GM12878 (cell line): Measurements from ENCODE around the gene SLC2A14. TPM values are rescaled to one million over a fixed set of nuclear protein-coding genes. Genes with fewer than 3 reads are reported as not detected.
"Not testable (repeated sequence)": the region's sequence is repeated elsewhere in the genome, so short reads cannot be mapped to it uniquely, and the experiment has no call there.

ENCODE experiments used
- ATAC-seq: fragments of 200-7000 bp; cut with Tn5 transposase; 3 replicates; pipeline ENCODE4 v1.9.1; 2020; ENCODE audit warnings: mild to moderate bottlenecking, moderate library complexity
- BruUV-seq: library from RNA; stranded (reverse); fragments of 400-500 nt; replicated peaks from 2 replicates; lab custom pipeline; 2021; lab: Mats Ljungman, UMichigan
- CTCF ChIA-PET: fragments of 300-600 bp; sonication (Branson Sonifier 250); formaldehyde crosslinking; extraction: SDS; loops from one replicate; lab custom pipeline; 2021; ENCODE audit warnings: inconsistent platforms; lab: Yijun Ruan, JAX
- POLR2A ChIA-PET: fragments of 350-600 bp; formaldehyde crosslinking; extraction: SDS; loops from one replicate; lab custom pipeline; 2021; ENCODE audit warnings: inconsistent platforms; lab: Charles Lee
- RAD21 ChIA-PET: fragments of 300-600 bp; sonication (Branson Sonifier 250); formaldehyde crosslinking; loops from one replicate; lab custom pipeline; 2023; ENCODE audit warnings: antibody characterized with exemption; ENCODE audit not compliant: unreplicated experiment; lab: Charles Lee
- SMC1A ChIA-PET: fragments of 300-600 bp; sonication (Branson Sonifier 250); formaldehyde crosslinking; loops from one replicate; lab custom pipeline; 2023; ENCODE audit not compliant: unreplicated experiment, uncharacterized antibody; lab: Charles Lee
- DNase-seq: peaks from one replicate; pipeline ENCODE4 v3.0.0-alpha.2; 2011; ENCODE audit warnings: low read depth, low spot score
- FAIRE-seq: peaks from 3 replicates; lab custom pipeline; 2011; peaks lifted over from hg19 to GRCh38; lab: Jason Lieb, UNC
- H2AFZ ChIP-seq: 2 replicates; pipeline ENCODE4 v1.6.0; 2011; ENCODE audit warnings: low read depth, low read length, control low read depth; ENCODE audit not compliant: control insufficient read depth
- H3K27ac ChIP-seq: 2 replicates; pipeline ENCODE4 v1.5.1; 2011; ENCODE audit warnings: control low read depth; ENCODE audit not compliant: control insufficient read depth, insufficient read depth
- H3K27me3 ChIP-seq, 2 experiments: replicated peaks in 1 of 2; 2 replicates each; pipeline versions ENCODE4 v1.6.0 to v1.6.1; 2011; ENCODE audit warnings: low read length in 1 of 2; ENCODE audit not compliant: control insufficient read depth in 2 of 2, insufficient read depth in 2 of 2
- H3K36me3 ChIP-seq, 2 experiments: 2 replicates each; pipeline ENCODE4 v1.5.1; 2011; ENCODE audit warnings: low read length in 1 of 2; ENCODE audit not compliant: control insufficient read depth in 2 of 2, insufficient read depth in 2 of 2
- H3K4me1 ChIP-seq: 2 replicates; pipeline ENCODE4 v1.6.1; 2011; ENCODE audit warnings: mild to moderate bottlenecking, low read length, moderate library complexity, mixed read lengths; ENCODE audit not compliant: control insufficient read depth, insufficient read depth
- H3K4me2 ChIP-seq: 2 replicates; pipeline ENCODE4 v1.6.0; 2011; ENCODE audit warnings: control low read depth; ENCODE audit not compliant: control insufficient read depth, insufficient read depth
- H3K4me3 ChIP-seq: fragments of 200-600 bp; sonication (generic); 2 replicates; pipeline ENCODE4 v1.5.1; 2016
- H3K79me2 ChIP-seq: 2 replicates; pipeline ENCODE4 v1.6.0; 2011; ENCODE audit warnings: low read length; ENCODE audit not compliant: control insufficient read depth, insufficient read depth
- H3K9ac ChIP-seq: 2 replicates; pipeline ENCODE4 v1.8.0; 2011; ENCODE audit warnings: low read length, control low read depth, mixed read lengths; ENCODE audit not compliant: control insufficient read depth, insufficient read depth
- H3K9me3 ChIP-seq: replicated peaks from 3 replicates; pipeline ENCODE4 v1.5.1; 2011; ENCODE audit warnings: mild to moderate bottlenecking, low read length; ENCODE audit not compliant: control insufficient read depth, insufficient read depth
- H4K20me1 ChIP-seq: 2 replicates; pipeline ENCODE4 v1.6.0; 2011; ENCODE audit not compliant: control insufficient read depth, insufficient read depth
- ASH2L ChIP-seq: fragments of 300-600, 200-600 bp; sonication (generic); IDR thresholded peaks from 2 replicates; pipeline ENCODE4 v1.6.1; 2017; ENCODE audit warnings: low read depth, mild to moderate bottlenecking, borderline replicate concordance
- CHD1 ChIP-seq: IDR thresholded peaks from 2 replicates; pipeline ENCODE4 v1.6.1; 2012; ENCODE audit warnings: low read depth, low read length, improper control_type of control experiment
- CREM ChIP-seq: IDR thresholded peaks from 2 replicates; pipeline ENCODE4 v1.6.1; 2014; ENCODE audit warnings: antibody characterized with exemption, low read depth
- ESRRA ChIP-seq: IDR thresholded peaks from 2 replicates; pipeline ENCODE4 v1.6.1; 2012; ENCODE audit warnings: mild to moderate bottlenecking, low read length, improper control_type of control experiment
- FOXM1 ChIP-seq: IDR thresholded peaks from 2 replicates; pipeline ENCODE4 v1.6.1; 2012; ENCODE audit warnings: low read depth, mild to moderate bottlenecking, inconsistent platforms, low read length, moderate library complexity
- KLF5 ChIP-seq: fragments of 450-650 bp; IDR thresholded peaks from 2 replicates; pipeline ENCODE4 v1.6.1; 2014; ENCODE audit warnings: mild to moderate bottlenecking; ENCODE audit not compliant: partially characterized antibody
- PAX5 ChIP-seq: IDR thresholded peaks from 2 replicates; pipeline ENCODE4 v1.6.1; 2011; ENCODE audit warnings: low read depth, low read length, borderline replicate concordance
- RAD21 ChIP-seq: IDR thresholded peaks from 2 replicates; pipeline ENCODE4 v1.6.1; 2011; ENCODE audit warnings: mild to moderate bottlenecking, low read depth, low read length, moderate library complexity; ENCODE audit not compliant: insufficient read depth
- SMAD5 ChIP-seq: IDR thresholded peaks from 2 replicates; pipeline ENCODE4 v1.6.1; 2016; ENCODE audit warnings: antibody characterized with exemption, low read depth
- SMC3 ChIP-seq: IDR thresholded peaks from 2 replicates; pipeline ENCODE4 v1.6.1; 2011; ENCODE audit warnings: low read length, improper control_type of control experiment, borderline replicate concordance
- STAT3 ChIP-seq: IDR thresholded peaks from 2 replicates; pipeline ENCODE4 v1.6.1; 2011; ENCODE audit warnings: low read depth, low read length, improper control_type of control experiment
- WGBS: methylation state at CpG from one replicate; pipeline ENCODE4 v1.1.6; 2016; ENCODE audit warnings: low lambda C conversion rate; ENCODE audit not compliant: insufficient replicate concordance, insufficient coverage; ENCODE audit errors: missing lambda C conversion rate; 5-methylcytosine and 5-hydroxymethylcytosine counted together
- in situ Hi-C: fragments of 300-500 bp; cut with MboI; formaldehyde crosslinking; loops from 9 replicates; pipeline ENCODE4 v1.14.3; 2018; ENCODE audit warnings: mixed read lengths
- intact Hi-C: fragments of 100-400 bp; cut with micrococcal nuclease; formaldehyde crosslinking; loops from one replicate; pipeline ENCODE4 v1.14.2; 2022; ENCODE audit not compliant: unreplicated experiment
- polyA plus RNA-seq, 11 experiments: library from polyadenylated mRNA; depleted of rRNA in 4 of 11; unstranded in 6 of 11; stranded (reverse) in 5 of 11; fragments of >200 nt; fragmentation: Nextera tagmentation in 4 of 11; fragmentation: Illumina TruSeq in 1 of 11; extraction: Ambion mirVana in 4 of 11; extraction: Trizol in 1 of 11; gene quantifications; 1 replicate in 1 of 11; 2 replicates in 10 of 11; pipeline versions ENCODE4 v1.2.1 to v1.2.3, GENCODE V29; 2011 to 2016; ENCODE audit warnings: inconsistent platforms in 2 of 11, missing spikeins in 2 of 11, low read depth in 1 of 11
- total RNA-seq, 4 experiments: library from RNA; depleted of rRNA in 3 of 4; stranded (reverse); fragments of >200 nt in 3 of 4; fragmentation: Illumina TruSeq in 1 of 4; extraction: Trizol in 1 of 4; gene quantifications; 2 replicates each; pipeline versions ENCODE4 v1.2.1 to v1.2.3, GENCODE V29; 2013 to 2021
- TF ChIP-seq, protein P1 (sequence below): IDR thresholded peaks from 2 replicates; pipeline ENCODE4 v1.6.1; 2012; ENCODE audit warnings: low read length, inconsistent platforms
- TF ChIP-seq, protein P2 (sequence below): fragments of 450-650 bp; IDR thresholded peaks from 2 replicates; pipeline ENCODE4 v1.6.1; 2017; ENCODE audit warnings: mild to moderate bottlenecking

The SLC2A14 gene
- total and polyA plus RNA-seq, 10 of the 15 experiments (the other 5 are each of a cell fraction or from before 2014, with no cell fraction given), result 0.05 to 0.69 (median 0.19) TPM; not detected in 1

DNA sequence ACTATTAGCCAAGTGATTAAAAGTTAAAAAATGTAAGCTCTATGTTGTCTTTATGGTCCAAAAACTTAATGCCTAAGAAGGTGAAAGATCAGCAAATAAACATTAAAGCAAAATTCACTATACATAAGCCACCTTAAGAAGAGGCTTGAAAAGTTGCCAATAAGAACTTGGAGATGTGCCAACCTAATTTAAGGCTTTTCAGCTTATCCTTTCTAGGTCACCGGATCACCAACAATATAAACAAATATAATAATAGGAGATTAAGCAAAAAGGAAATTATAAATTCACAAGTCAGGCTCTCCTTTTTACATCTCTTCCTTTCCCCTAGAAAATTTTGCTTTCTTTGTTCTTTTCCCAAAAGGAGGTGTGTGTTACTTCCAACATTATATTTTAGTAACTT is 32.4 kb upstream of the SLC2A14 start:
- Histone ChIP-seq H2AFZ (no peak overlapping the region), H3K4me2 (no peak overlapping the region), H3K9me3 (no peaks in the 10 kb centered on the region), H3K36me3 (no peaks in the 10 kb centered on the region), H3K27me3 (no peaks in the 10 kb centered on the region), H3K9ac (no peak overlapping the region), H3K4me1 (no peaks in the 10 kb centered on the region), H3K79me2 (no peaks in the 10 kb centered on the region), H3K27ac (no peak overlapping the region), H4K20me1 (no peaks in the 10 kb centered on the region), H3K4me3 (no peak overlapping the region)
- in situ Hi-C loops (no loop called here), intact Hi-C loops (loop anchor here (2.0 kb wide), 1 partner anchor 106 kb away; no protein-coding TSS in a partner anchor)
- SMC1A ChIA-PET, result interaction anchor here (1.1 kb wide), 1 partner anchor 22 kb away, joined by 3 read pairs; no protein-coding TSS in a partner anchor
- no TSS peak for BruUV-seq
- TF ChIP-seq FOXM1 (no peak), CHD1 (no peak), KLF5 (no peak), ASH2L (no peak), SMAD5 (no peak), CREM (no peak), PAX5 (no peak), STAT3 (no peak), SMC3 (no peak), ESRRA (no peak), RAD21 (no peak)
- TF ChIP-seq, protein P1, sequence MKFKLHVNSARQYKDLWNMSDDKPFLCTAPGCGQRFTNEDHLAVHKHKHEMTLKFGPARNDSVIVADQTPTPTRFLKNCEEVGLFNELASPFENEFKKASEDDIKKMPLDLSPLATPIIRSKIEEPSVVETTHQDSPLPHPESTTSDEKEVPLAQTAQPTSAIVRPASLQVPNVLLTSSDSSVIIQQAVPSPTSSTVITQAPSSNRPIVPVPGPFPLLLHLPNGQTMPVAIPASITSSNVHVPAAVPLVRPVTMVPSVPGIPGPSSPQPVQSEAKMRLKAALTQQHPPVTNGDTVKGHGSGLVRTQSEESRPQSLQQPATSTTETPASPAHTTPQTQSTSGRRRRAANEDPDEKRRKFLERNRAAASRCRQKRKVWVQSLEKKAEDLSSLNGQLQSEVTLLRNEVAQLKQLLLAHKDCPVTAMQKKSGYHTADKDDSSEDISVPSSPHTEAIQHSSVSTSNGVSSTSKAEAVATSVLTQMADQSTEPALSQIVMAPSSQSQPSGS, result no peak
- TF ChIP-seq, protein P2, sequence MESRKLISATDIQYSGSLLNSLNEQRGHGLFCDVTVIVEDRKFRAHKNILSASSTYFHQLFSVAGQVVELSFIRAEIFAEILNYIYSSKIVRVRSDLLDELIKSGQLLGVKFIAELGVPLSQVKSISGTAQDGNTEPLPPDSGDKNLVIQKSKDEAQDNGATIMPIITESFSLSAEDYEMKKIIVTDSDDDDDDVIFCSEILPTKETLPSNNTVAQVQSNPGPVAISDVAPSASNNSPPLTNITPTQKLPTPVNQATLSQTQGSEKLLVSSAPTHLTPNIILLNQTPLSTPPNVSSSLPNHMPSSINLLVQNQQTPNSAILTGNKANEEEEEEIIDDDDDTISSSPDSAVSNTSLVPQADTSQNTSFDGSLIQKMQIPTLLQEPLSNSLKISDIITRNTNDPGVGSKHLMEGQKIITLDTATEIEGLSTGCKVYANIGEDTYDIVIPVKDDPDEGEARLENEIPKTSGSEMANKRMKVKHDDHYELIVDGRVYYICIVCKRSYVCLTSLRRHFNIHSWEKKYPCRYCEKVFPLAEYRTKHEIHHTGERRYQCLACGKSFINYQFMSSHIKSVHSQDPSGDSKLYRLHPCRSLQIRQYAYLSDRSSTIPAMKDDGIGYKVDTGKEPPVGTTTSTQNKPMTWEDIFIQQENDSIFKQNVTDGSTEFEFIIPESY, result no peak
- CTCF ChIA-PET, result interaction anchor here (0.8 to 1.6 kb wide), 3 partner anchors 14 to 98 kb away, joined by 4 to 6 read pairs (median 4); no protein-coding TSS in a partner anchor
- POLR2A ChIA-PET, result no interaction called here
- RAD21 ChIA-PET, result interaction anchor here (0.6 to 0.7 kb wide), 2 partner anchors 31 to 106 kb away, joined by 3 read pairs; no protein-coding TSS in a partner anchor
- DNase-seq, result no peak
- no peak for FAIRE-seq
- WGBS, result 0% methylated on average over 1 of the region's 1 CpG
- ATAC-seq, result no peak

DNA sequence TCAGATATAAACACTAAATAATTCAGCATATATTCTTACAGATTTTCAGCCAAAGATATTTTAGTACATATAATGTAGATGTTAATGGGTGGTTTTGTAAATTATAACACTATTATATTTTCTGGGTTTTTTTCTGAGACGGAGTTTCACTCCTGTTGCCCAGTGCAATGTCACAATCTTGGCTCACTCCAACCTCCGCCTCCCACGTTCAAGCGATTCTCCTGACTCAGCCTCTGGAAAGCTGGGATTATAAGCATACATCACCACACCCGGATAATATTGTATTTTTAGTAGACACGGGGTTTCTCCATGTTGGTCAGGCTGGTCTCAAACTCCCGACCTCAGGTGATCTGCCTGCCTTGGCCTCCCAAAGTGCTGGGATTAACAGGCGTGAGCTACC is 29.7 kb upstream of the SLC2A14 start:
- in situ Hi-C loops, H3K27ac ChIP-seq, H3K4me1 ChIP-seq, DNase-seq, intact Hi-C loops, H3K36me3 ChIP-seq, H4K20me1 ChIP-seq, CTCF ChIA-PET, H3K27me3 ChIP-seq, H3K4me2 ChIP-seq, RAD21 ChIA-PET, POLR2A ChIA-PET, ATAC-seq, FAIRE-seq, H3K9me3 ChIP-seq, H3K79me2 ChIP-seq, H3K4me3 ChIP-seq, BruUV-seq, H3K9ac ChIP-seq, H2AFZ ChIP-seq: not testable (repeated sequence)
- SMC1A ChIA-PET, result interaction anchor here (0.6 kb wide), 2 partner anchors 8 to 16 kb away, joined by 3 read pairs; no protein-coding TSS in a partner anchor
- WGBS, result 77% methylated on average over 7 of the region's 8 CpGs
